ENCODE measurements around the gene IL11. TPM values are rescaled to one million over a fixed set of nuclear protein-coding genes. Genes with fewer than 3 reads are reported as not detected.

Gene IL11
- polyA plus RNA-seq, 1 donor, result 0.66 TPM

GRCh38 chr19:55368701-55369563 is 1.3 kb downstream of the IL11 start:
- H3K4me1 ChIP-seq (ENCODE audit: control insufficient read depth, insufficient read depth, low read length), result peaks cover 9% of the 10 kb centered on the region
- no peaks in the 10 kb centered on the region for H3K36me3 ChIP-seq (ENCODE audit: control insufficient read depth, insufficient read depth, low read length)
- H3K9me3 ChIP-seq (ENCODE audit: control insufficient read depth, low read depth, low read length), result peaks cover 3% of the 10 kb centered on the region
- no peak overlapping the region for H3K4me3 ChIP-seq (ENCODE audit: low read length)
- peaks cover 79% of the 10 kb centered on the region for H3K27me3 ChIP-seq (ENCODE audit: control insufficient read depth, insufficient read depth, low read length)
- no peak overlapping the region for H3K27ac ChIP-seq (ENCODE audit: low read length)
- no peak for DNase-seq
- WGBS (ENCODE audit: insufficient coverage, low lambda C conversion rate), result no CpG with 5 or more reads among the region's 54 CpGs

- H3K4me3 ChIP-seq (ENCODE audit: low read length), result no peak overlapping the region
- no peak for DNase-seq
- WGBS (ENCODE audit: insufficient coverage, low lambda C conversion rate), result no CpG with 5 or more reads among the region's 16 CpGs
- H3K9me3 ChIP-seq (ENCODE audit: control insufficient read depth, low read depth, low read length), result peaks cover 3% of the 10 kb centered on the region
- no peak overlapping the region for H3K27ac ChIP-seq (ENCODE audit: low read length)
- no peaks in the 10 kb centered on the region for H3K36me3 ChIP-seq (ENCODE audit: control insufficient read depth, insufficient read depth, low read length)
- H3K27me3 ChIP-seq (ENCODE audit: control insufficient read depth, insufficient read depth, low read length), result peaks cover 71% of the 10 kb centered on the region
- peaks cover 6% of the 10 kb centered on the region for H3K4me1 ChIP-seq (ENCODE audit: control insufficient read depth, insufficient read depth, low read length)
These were observed 2.2 kb downstream of the IL11 start for GRCh38 chr19:55368106-55368505.

- H3K27ac ChIP-seq (ENCODE audit: low read length), result no peak overlapping the region
- no peaks in the 10 kb centered on the region for H3K9me3 ChIP-seq (ENCODE audit: control insufficient read depth, low read depth, low read length)
- no peak for DNase-seq
- H3K36me3 ChIP-seq (ENCODE audit: control insufficient read depth, insufficient read depth, low read length), result no peaks in the 10 kb centered on the region
- H3K27me3 ChIP-seq (ENCODE audit: control insufficient read depth, insufficient read depth, low read length), result peaks cover 62% of the 10 kb centered on the region
- H3K4me1 ChIP-seq (ENCODE audit: control insufficient read depth, insufficient read depth, low read length), result peaks cover 6% of the 10 kb centered on the region
- 100% methylated on average over 2 of the region's 3 CpGs for WGBS (ENCODE audit: insufficient coverage, low lambda C conversion rate)
- H3K4me3 ChIP-seq (ENCODE audit: low read length), result no peak overlapping the region
These were observed 3.5 kb downstream of the IL11 start for GRCh38 chr19:55366790-55367189.

DNA sequence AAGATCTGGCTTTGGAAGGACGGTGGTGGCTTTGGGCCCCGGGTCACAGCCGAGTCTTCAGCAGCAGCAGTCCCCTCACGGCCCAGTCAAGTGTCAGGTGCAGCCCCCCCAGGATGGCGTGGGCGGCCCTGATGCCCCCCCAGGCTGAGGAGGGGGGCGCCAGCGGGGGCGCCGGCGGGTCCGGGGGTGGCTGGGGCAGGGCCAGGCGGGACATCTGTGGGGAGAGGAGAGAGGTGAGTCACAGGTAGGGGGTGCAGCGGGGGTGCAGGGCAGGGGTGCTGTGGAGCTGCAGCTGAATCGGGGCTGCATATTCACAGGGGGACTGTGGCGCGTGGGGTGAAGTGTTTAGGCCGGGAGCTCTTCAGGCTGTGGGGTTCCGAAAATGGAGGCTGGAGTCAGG is 4.3 kb downstream of the IL11 start:
- no peaks in the 10 kb centered on the region for H3K9me3 ChIP-seq (ENCODE audit: control insufficient read depth, low read depth, low read length)
- DNase-seq, result no peak
- no peak overlapping the region for H3K27ac ChIP-seq (ENCODE audit: low read length)
- H3K4me1 ChIP-seq (ENCODE audit: control insufficient read depth, insufficient read depth, low read length), result peaks cover 6% of the 10 kb centered on the region
- H3K4me3 ChIP-seq (ENCODE audit: low read length), result no peak overlapping the region
- H3K36me3 ChIP-seq (ENCODE audit: control insufficient read depth, insufficient read depth, low read length), result no peaks in the 10 kb centered on the region
- H3K27me3 ChIP-seq (ENCODE audit: control insufficient read depth, insufficient read depth, low read length), result peaks cover 54% of the 10 kb centered on the region
- no CpG with 5 or more reads among the region's 19 CpGs for WGBS (ENCODE audit: insufficient coverage, low lambda C conversion rate)

DNA sequence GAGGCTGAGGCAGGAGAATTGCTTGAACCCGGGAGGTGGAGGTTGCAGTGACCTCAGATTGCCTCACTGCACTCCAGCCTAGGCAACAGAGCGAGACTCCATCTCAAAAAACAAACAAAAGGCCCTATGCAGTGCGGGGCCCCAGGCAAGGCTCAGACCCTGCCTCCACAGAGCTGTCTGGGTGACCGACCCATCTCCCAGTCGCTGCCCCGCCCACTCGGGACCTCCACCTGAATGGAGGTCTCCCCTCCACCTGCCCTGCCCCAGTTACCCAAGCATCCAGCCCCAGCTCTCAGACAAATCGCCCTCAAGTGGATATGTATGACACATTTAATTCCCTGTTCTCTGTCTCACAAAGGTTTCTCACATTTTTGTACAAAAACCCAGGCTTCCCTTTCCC is 5.0 kb downstream of the IL11 start:
- peaks cover 48% of the 10 kb centered on the region for H3K27me3 ChIP-seq (ENCODE audit: control insufficient read depth, insufficient read depth, low read length)
- no peak for DNase-seq
- WGBS (ENCODE audit: insufficient coverage, low lambda C conversion rate), result 83% methylated on average over 1 of the region's 8 CpGs

DNA sequence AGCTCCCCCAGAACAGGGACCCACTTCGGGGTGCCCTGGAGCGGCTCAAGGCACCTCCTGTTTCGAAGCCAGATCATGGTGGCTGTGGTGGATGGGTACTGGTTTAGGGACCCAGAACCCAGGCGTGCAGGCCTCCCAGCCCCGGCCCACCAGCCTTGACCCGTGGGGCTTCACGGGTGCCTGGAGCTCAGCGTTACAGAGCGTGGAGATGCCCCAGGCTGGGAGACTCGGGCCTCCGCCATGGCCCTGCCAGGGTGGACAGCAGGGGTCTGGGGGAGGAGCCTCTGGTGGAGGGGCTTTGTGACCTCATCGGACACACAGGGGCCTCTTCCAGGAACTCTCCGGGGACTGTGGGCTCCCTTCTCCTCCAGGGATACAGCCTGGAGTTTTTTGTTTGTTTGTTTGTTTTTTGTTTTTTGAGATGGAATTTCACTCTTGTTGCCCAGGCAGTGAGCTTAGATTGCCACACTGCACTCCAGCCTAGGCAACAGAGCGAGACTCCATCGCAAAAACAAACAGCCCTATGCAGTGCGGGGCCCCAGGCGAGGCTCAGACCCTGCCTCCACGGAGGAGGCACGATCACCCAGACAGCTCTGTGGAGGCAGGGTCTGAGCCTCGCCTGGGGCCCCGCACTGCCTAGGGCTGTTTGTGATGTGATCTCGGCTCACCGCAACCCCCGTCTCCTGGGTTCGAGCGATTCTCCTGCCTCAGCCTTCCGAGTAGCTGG is 7.1 kb downstream of the IL11 start, which contains the start of gene GARIN5B:
GARIN5B (minus strand) TSS at position 271 of the 727 bp plus-strand sequence; CDS start at position 77, 194 bp downstream.
- H3K9me3 ChIP-seq (ENCODE audit: control insufficient read depth, low read depth, low read length), result no peaks in the 10 kb centered on the region
- no peak for DNase-seq
- no peaks in the 10 kb centered on the region for H3K4me1 ChIP-seq (ENCODE audit: control insufficient read depth, insufficient read depth, low read length)
- H3K4me3 ChIP-seq (ENCODE audit: low read length), result no peak within 1 kb of the TSS
- H3K27me3 ChIP-seq (ENCODE audit: control insufficient read depth, insufficient read depth, low read length), result peaks cover 29% of the 10 kb centered on the region
- no CpG with 5 or more reads among the region's 27 CpGs for WGBS (ENCODE audit: insufficient coverage, low lambda C conversion rate)
- no peaks in the 10 kb centered on the region for H3K36me3 ChIP-seq (ENCODE audit: control insufficient read depth, insufficient read depth, low read length)
- H3K27ac ChIP-seq (ENCODE audit: low read length), result no peak within 1 kb of the TSS

More for the DNA sequence above, 5.0 kb downstream of the IL11 start:
- Histone ChIP-seq H3K4me1 (ENCODE audit: control insufficient read depth, insufficient read depth, low read length) (peaks cover 6% of the 10 kb centered on the region), H3K27ac (ENCODE audit: low read length) (no peak overlapping the region), H3K36me3 (ENCODE audit: control insufficient read depth, insufficient read depth, low read length) (no peaks in the 10 kb centered on the region), H3K9me3 (ENCODE audit: control insufficient read depth, low read depth, low read length) (no peaks in the 10 kb centered on the region), H3K4me3 (ENCODE audit: low read length) (no peak overlapping the region)

- H3K9me3 ChIP-seq (ENCODE audit: control insufficient read depth, low read depth, low read length), result no peaks in the 10 kb centered on the region
- no peaks in the 10 kb centered on the region for H3K36me3 ChIP-seq (ENCODE audit: control insufficient read depth, insufficient read depth, low read length)
- DNase-seq, result no peak
- no peak overlapping the region for H3K27ac ChIP-seq (ENCODE audit: low read length)
- H3K4me1 ChIP-seq (ENCODE audit: control insufficient read depth, insufficient read depth, low read length), result no peaks in the 10 kb centered on the region
- no CpG with 5 or more reads among the region's 38 CpGs for WGBS (ENCODE audit: insufficient coverage, low lambda C conversion rate)
- H3K27me3 ChIP-seq (ENCODE audit: control insufficient read depth, insufficient read depth, low read length), result peaks cover 26% of the 10 kb centered on the region
- no peak overlapping the region for H3K4me3 ChIP-seq (ENCODE audit: low read length)
These were observed 7.9 kb downstream of the IL11 start for GRCh38 chr19:55362174-55362989.

- no peak overlapping the region for H3K4me3 ChIP-seq (ENCODE audit: low read length)
- no peak for DNase-seq
- WGBS (ENCODE audit: insufficient coverage, low lambda C conversion rate), result no CpG with 5 or more reads among the region's 16 CpGs
- H3K4me1 ChIP-seq (ENCODE audit: control insufficient read depth, insufficient read depth, low read length), result no peaks in the 10 kb centered on the region
- no peaks in the 10 kb centered on the region for H3K9me3 ChIP-seq (ENCODE audit: control insufficient read depth, low read depth, low read length)
- H3K27ac ChIP-seq (ENCODE audit: low read length), result no peak overlapping the region
- H3K36me3 ChIP-seq (ENCODE audit: control insufficient read depth, insufficient read depth, low read length), result no peaks in the 10 kb centered on the region
- peaks cover 32% of the 10 kb centered on the region for H3K27me3 ChIP-seq (ENCODE audit: control insufficient read depth, insufficient read depth, low read length)
These were observed 9.4 kb downstream of the IL11 start for GRCh38 chr19:55360902-55361301.

- peaks cover 1% of the 10 kb centered on the region for H3K4me1 ChIP-seq (ENCODE audit: control insufficient read depth, insufficient read depth, low read length)
- H3K9me3 ChIP-seq (ENCODE audit: control insufficient read depth, low read depth, low read length), result no peaks in the 10 kb centered on the region
- no peaks in the 10 kb centered on the region for H3K36me3 ChIP-seq (ENCODE audit: control insufficient read depth, insufficient read depth, low read length)
- no peak overlapping the region for H3K4me3 ChIP-seq (ENCODE audit: low read length)
- peaks cover 42% of the 10 kb centered on the region for H3K27me3 ChIP-seq (ENCODE audit: control insufficient read depth, insufficient read depth, low read length)
- WGBS (ENCODE audit: insufficient coverage, low lambda C conversion rate), result no CpG with 5 or more reads among the region's 32 CpGs
- DNase-seq, result no peak
- no peak overlapping the region for H3K27ac ChIP-seq (ENCODE audit: low read length)
These were observed 11.0 kb downstream of the IL11 start for GRCh38 chr19:55358943-55359908.
